ENCODE data around the gene CORO2A. TPM values are rescaled to one million over a fixed set of nuclear protein-coding genes. Genes with fewer than 3 reads are reported as not detected.
A peak's percentile ranks its signal among the peaks of the same experiment; 100 is the strongest.

The CORO2A gene
- total and polyA plus RNA-seq, 2 of the 13 experiments (the other 11 are each of a cell fraction or from before 2014, with no cell fraction given): 14.4 to 15.3 TPM

- no peak for TF ChIP-seq SMAD1 (CRISPR knock-in tag; IDR thresholded peaks at IDR 0.05; ENCODE audit: borderline replicate concordance, low read depth)
- TF ChIP-seq TEAD2 (CRISPR knock-in tag; IDR thresholded peaks at IDR 0.05): no peak
- TF ChIP-seq ZNF574 (CRISPR knock-in tag; IDR thresholded peaks at IDR 0.05): no peak
- TF ChIP-seq ZNF10 (CRISPR knock-in tag; IDR thresholded peaks at IDR 0.05; ENCODE audit: borderline replicate concordance, low read depth): no peak
- TF ChIP-seq ZNF605 (CRISPR knock-in tag; IDR thresholded peaks at IDR 0.05): no peak
- TF ChIP-seq ATRX (CRISPR knock-in tag; IDR thresholded peaks at IDR 0.05; ENCODE audit: borderline replicate concordance): no peak
- 0 out of 2 replicates have a peak, but pooled peaks have one; percentile 2 for TF ChIP-seq STAG1 (CRISPR knock-in tag; IDR thresholded peaks at IDR 0.05)
- TF ChIP-seq ZFAT (CRISPR knock-in tag; conservative IDR thresholded peaks at IDR 0.05): no peak
- TF ChIP-seq THAP9 (CRISPR knock-in tag; IDR thresholded peaks at IDR 0.05; ENCODE audit: borderline replicate concordance): no peak
- no peak for TF ChIP-seq YEATS2 (CRISPR knock-in tag; IDR thresholded peaks at IDR 0.05; ENCODE audit: borderline replicate concordance)
- TF ChIP-seq TEAD3 (CRISPR knock-in tag; optimal IDR thresholded peaks at IDR 0.05; ENCODE audit: borderline replicate concordance): peak; percentile 32
- no peak for TF ChIP-seq ZNF784 (CRISPR knock-in tag; IDR thresholded peaks at IDR 0.05; ENCODE audit: borderline replicate concordance)
- TF ChIP-seq RBFOX2 (IDR thresholded peaks at IDR 0.05; ENCODE audit: low read depth, low read length): no peak
- no peak for TF ChIP-seq POLR2AphosphoS5 (IDR thresholded peaks at IDR 0.05; ENCODE audit: low read depth, low read length)
- TF ChIP-seq ZFP1 (CRISPR knock-in tag; IDR thresholded peaks at IDR 0.05): no peak
- peak; percentile 43; the same call in 1 of the 2 replicates for TF ChIP-seq NR2C2 (CRISPR knock-in tag; IDR thresholded peaks at IDR 0.05; ENCODE audit: borderline replicate concordance)
Measured at GRCh38 chr9:98204692-98205091, 12.3 kb upstream of the CORO2A start (continued).

All from HepG2 (cell line).